ENCODE measurements around the gene RALGAPA1.
"Not testable (repeated sequence)": the region's sequence is repeated elsewhere in the genome, so short reads cannot be mapped to it uniquely, and the experiment has no call there.

RALGAPA1 gene

GRCh38 chr14:35619461-35619860 lies 189.6 kb downstream of the RALGAPA1 start:
- DNase-seq = not testable (repeated sequence)

- DNase-seq = no peak
These were observed 191.6 kb downstream of the RALGAPA1 start for GRCh38 chr14:35617500-35617899.

- DNase-seq = no peak
These were observed 201.7 kb downstream of the RALGAPA1 start for GRCh38 chr14:35607380-35607779.

- DNase-seq = no peak
These were observed 208.8 kb downstream of the RALGAPA1 start for GRCh38 chr14:35600253-35600652.

- DNase-seq = no peak
These were observed 214.5 kb downstream of the RALGAPA1 start for GRCh38 chr14:35594616-35595015.

GRCh38 chr14:35587373-35587772 lies 221.7 kb downstream of the RALGAPA1 start:
- DNase-seq = not testable (repeated sequence)

GRCh38 chr14:35578639-35579038 lies 230.5 kb downstream of the RALGAPA1 start:
- no peak for DNase-seq

GRCh38 chr14:35578135-35578534 lies 231.0 kb downstream of the RALGAPA1 start:
- DNase-seq = no peak

GRCh38 chr14:35576856-35577255 lies 232.2 kb downstream of the RALGAPA1 start:
- no peak for DNase-seq

- peak; percentile 50 for DNase-seq
These were observed 232.8 kb downstream of the RALGAPA1 start for GRCh38 chr14:35576260-35576659.

GRCh38 chr14:35573911-35574310 lies 235.2 kb downstream of the RALGAPA1 start:
- DNase-seq = peak; percentile 53

- no peak for DNase-seq
These were observed 237.5 kb downstream of the RALGAPA1 start for GRCh38 chr14:35571598-35571997.

- DNase-seq = no peak
These were observed 243.1 kb downstream of the RALGAPA1 start for GRCh38 chr14:35565871-35566464.

- peak; percentile 85 for DNase-seq
These were observed 250.4 kb downstream of the RALGAPA1 start for GRCh38 chr14:35558680-35559079.

GRCh38 chr14:35557221-35557747 lies 251.8 kb downstream of the RALGAPA1 start:
- peak; percentile 80 for DNase-seq

- peak; percentile 95 for DNase-seq
These were observed 252.5 kb downstream of the RALGAPA1 start for GRCh38 chr14:35556548-35556947.

GRCh38 chr14:35553808-35554207 lies 255.3 kb downstream of the RALGAPA1 start:
- DNase-seq = no peak

- DNase-seq = peak; percentile 22
These were observed 258.0 kb downstream of the RALGAPA1 start for GRCh38 chr14:35551081-35551480.

- no peak for DNase-seq
These were observed 259.5 kb downstream of the RALGAPA1 start for GRCh38 chr14:35549551-35549950.

GRCh38 chr14:35543006-35543405 lies 266.1 kb downstream of the RALGAPA1 start:
- no peak for DNase-seq

- no peak for DNase-seq
These were observed 269.1 kb downstream of the RALGAPA1 start for GRCh38 chr14:35539969-35540368.

GRCh38 chr14:35535483-35536112 lies 273.5 kb downstream of the RALGAPA1 start:
- peak; percentile 66 for DNase-seq

GRCh38 chr14:35534873-35535482 lies 274.1 kb downstream of the RALGAPA1 start:
- peak; percentile 73 for DNase-seq
